ENCODE data around the gene TREH. TPM values are rescaled to one million over a fixed set of nuclear protein-coding genes. Genes with fewer than 3 reads are reported as not detected.

The TREH gene
- total RNA-seq, 1 donor from 2014 or later = not detected

DNA sequence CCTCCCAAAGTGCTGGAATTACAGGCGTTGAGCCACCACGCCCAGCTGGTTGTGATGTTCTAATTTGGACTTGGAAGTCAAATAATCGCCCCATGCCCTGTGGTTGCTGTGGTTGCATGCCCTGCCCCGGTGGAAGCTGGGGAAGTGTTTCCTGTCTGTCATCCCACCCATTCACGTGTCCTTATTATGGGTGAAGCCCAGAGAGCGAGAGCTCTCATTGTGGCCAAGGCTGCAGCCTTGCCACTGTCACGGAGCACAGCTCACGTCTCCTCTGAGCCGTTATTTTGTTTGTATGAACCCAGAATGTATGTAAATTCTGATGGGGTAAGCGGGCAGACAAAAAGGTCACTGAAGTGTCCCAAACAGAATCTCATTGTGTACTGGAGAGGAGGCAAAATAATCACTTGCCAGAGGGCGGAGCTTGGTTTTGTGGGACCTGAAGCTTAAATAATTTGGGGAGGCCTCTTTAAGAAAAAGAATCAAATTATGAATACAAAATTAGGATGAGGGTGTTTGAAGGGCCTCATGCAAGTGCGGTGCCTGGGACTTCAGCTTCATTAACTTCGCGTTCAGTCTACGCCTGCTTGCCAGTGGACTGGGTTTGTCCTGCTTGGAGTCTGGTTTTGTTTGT is 25.8 kb upstream of the TREH start:
- no peak overlapping the region for H3K4me2 ChIP-seq (ENCODE audit: low read length)
- H3K36me3 Mint-ChIP-seq (ENCODE audit: low read depth, unreplicated experiment) = no peaks in the 10 kb centered on the region
- peaks cover 3% of the 10 kb centered on the region for H3K9me3 ChIP-seq (ENCODE audit: insufficient read depth, low read depth, low read length)
- H3K27ac Mint-ChIP-seq (ENCODE audit: unreplicated experiment) = no peak overlapping the region
- no peak for FAIRE-seq
- H3K9me3 Mint-ChIP-seq (ENCODE audit: unreplicated experiment) = peaks cover 4% of the 10 kb centered on the region
- H3K79me2 ChIP-seq (ENCODE audit: insufficient read depth, low read length) = no peaks in the 10 kb centered on the region
- peak overlapping the region; percentile 8 for H2AFZ ChIP-seq (ENCODE audit: low read depth, low read length)
- no peak overlapping the region for H3K4me3 Mint-ChIP-seq (ENCODE audit: unreplicated experiment)
- H3K4me1 Mint-ChIP-seq (ENCODE audit: low read depth, unreplicated experiment) = no peaks in the 10 kb centered on the region
- no peak overlapping the region for H3K9ac ChIP-seq (ENCODE audit: low read length)
- H3K27ac ChIP-seq (ENCODE audit: low read depth, low read length) = no peak overlapping the region
- no peaks in the 10 kb centered on the region for H3K36me3 ChIP-seq (ENCODE audit: insufficient read depth, low read length)
- TF ChIP-seq EZH2 (IDR thresholded peaks at IDR 0.05; ENCODE audit: insufficient read depth, low read length) = no peak
- TF ChIP-seq, protein P1, sequence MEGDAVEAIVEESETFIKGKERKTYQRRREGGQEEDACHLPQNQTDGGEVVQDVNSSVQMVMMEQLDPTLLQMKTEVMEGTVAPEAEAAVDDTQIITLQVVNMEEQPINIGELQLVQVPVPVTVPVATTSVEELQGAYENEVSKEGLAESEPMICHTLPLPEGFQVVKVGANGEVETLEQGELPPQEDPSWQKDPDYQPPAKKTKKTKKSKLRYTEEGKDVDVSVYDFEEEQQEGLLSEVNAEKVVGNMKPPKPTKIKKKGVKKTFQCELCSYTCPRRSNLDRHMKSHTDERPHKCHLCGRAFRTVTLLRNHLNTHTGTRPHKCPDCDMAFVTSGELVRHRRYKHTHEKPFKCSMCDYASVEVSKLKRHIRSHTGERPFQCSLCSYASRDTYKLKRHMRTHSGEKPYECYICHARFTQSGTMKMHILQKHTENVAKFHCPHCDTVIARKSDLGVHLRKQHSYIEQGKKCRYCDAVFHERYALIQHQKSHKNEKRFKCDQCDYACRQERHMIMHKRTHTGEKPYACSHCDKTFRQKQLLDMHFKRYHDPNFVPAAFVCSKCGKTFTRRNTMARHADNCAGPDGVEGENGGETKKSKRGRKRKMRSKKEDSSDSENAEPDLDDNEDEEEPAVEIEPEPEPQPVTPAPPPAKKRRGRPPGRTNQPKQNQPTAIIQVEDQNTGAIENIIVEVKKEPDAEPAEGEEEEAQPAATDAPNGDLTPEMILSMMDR (IDR thresholded peaks at IDR 0.05; ENCODE audit: insufficient read depth, low read depth, low read length) = no peak
- H4K20me1 ChIP-seq (ENCODE audit: insufficient read depth, low read length) = no peaks in the 10 kb centered on the region
- no peak for DNase-seq (ENCODE audit: low read depth)
- peaks cover 11% of the 10 kb centered on the region for H3K27me3 ChIP-seq (ENCODE audit: insufficient read depth, low read length)
- H3K4me3 ChIP-seq (ENCODE audit: insufficient read depth, low read depth, low read length) = no peak overlapping the region
- H3K27me3 Mint-ChIP-seq (ENCODE audit: low read depth, unreplicated experiment) = peaks cover 16% of the 10 kb centered on the region
- H3K4me1 ChIP-seq (ENCODE audit: insufficient read depth, low read length) = peaks cover 3% of the 10 kb centered on the region

DNA sequence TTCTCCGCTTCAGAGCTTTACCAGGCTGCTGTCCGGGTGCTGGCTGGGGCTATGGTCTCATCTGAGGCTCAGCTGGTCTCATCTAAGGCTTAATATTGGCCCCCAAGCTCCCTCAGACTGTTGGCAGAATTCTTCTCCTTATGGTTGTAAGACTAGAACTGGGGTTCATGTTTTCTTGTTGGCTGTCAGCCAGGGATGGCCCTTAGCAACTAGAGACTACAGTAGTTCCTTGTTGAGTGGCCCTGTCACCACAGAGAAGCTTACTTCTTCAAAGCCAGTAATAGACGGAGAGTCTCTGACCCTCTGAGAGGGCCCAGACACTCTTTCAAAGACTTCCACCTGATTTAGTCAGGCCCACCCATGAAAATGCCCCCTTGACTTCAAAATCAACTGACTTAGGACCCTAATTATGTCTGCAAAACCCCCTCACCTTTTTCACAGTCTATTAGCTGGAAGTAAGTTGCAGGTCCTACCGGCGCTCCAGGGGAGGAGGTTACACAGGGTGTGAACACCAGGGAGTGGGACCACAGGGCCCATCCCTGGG is 24.2 kb upstream of the TREH start:
- no peak for TF ChIP-seq EZH2 (IDR thresholded peaks at IDR 0.05; ENCODE audit: insufficient read depth, low read length)
- TF ChIP-seq, protein P1 (IDR thresholded peaks at IDR 0.05; ENCODE audit: insufficient read depth, low read depth, low read length) = no peak
- Histone ChIP-seq H3K9ac (ENCODE audit: low read length) (no peak overlapping the region), H3K4me3 (ENCODE audit: insufficient read depth, low read depth, low read length) (no peak overlapping the region), H3K27ac (ENCODE audit: low read depth, low read length) (no peak overlapping the region), H4K20me1 (ENCODE audit: insufficient read depth, low read length) (no peaks in the 10 kb centered on the region), H3K27me3 (ENCODE audit: insufficient read depth, low read length) (peaks cover 11% of the 10 kb centered on the region), H3K9me3 (ENCODE audit: insufficient read depth, low read depth, low read length) (peaks cover 3% of the 10 kb centered on the region), H3K79me2 (ENCODE audit: insufficient read depth, low read length) (no peaks in the 10 kb centered on the region), H3K4me2 (ENCODE audit: low read length) (no peak overlapping the region), H2AFZ (ENCODE audit: low read depth, low read length) (no peak overlapping the region), H3K36me3 (ENCODE audit: insufficient read depth, low read length) (no peaks in the 10 kb centered on the region), H3K4me1 (ENCODE audit: insufficient read depth, low read length) (peaks cover 3% of the 10 kb centered on the region)
- Mint-ChIP-seq H3K4me1 (ENCODE audit: low read depth, unreplicated experiment) (no peaks in the 10 kb centered on the region), H3K9me3 (ENCODE audit: unreplicated experiment) (peaks cover 4% of the 10 kb centered on the region), H3K27me3 (ENCODE audit: low read depth, unreplicated experiment) (peaks cover 16% of the 10 kb centered on the region), H3K4me3 (ENCODE audit: unreplicated experiment) (no peak overlapping the region), H3K27ac (ENCODE audit: unreplicated experiment) (no peak overlapping the region), H3K36me3 (ENCODE audit: low read depth, unreplicated experiment) (no peaks in the 10 kb centered on the region)
- DNase-seq (ENCODE audit: low read depth) (no peak), FAIRE-seq (no peak)
